ENCODE measurements around the gene DMAC2L.

DNA sequence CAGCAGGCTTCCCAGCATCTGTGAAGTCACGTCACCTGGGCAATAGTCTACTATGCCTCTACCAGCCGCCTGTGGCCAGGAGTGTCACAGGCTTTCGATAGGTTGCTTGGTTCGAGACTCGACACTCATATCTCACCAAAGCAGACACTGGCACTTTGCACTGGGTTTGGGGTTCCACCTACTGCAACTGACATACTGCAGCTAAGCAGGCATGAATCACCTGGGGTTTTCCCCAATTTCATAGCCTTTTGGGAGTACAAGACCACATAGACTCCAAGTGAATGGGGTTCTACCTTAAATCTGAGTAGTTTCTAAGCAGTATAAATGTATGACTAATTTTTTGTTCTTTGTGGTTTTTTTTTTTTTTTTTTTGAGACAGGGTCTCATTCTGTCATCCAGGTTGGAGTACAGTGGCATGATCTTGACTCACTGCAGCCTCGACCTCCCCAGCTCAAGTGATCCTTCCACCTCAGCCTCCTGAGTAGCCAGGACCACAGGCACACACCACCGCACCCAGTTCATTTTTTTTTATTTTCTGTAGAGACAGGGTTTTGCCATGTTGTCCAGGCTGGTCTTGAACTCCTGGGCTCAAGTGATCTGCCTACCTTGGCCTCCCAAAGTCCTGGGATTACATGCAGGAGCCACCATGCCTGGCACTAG lies 32.1 kb downstream of the DMAC2L start:
- TF ChIP-seq GATA2 (CRISPR knock-in tag; IDR thresholded peaks at IDR 0.05) (no peak), CTCF (IDR thresholded peaks at IDR 0.05) (no peak), SMC3 (IDR thresholded peaks at IDR 0.05; ENCODE audit: low read depth, low read length) (no peak), MAX (IDR thresholded peaks at IDR 0.05; ENCODE audit: low read depth) (no peak), SIN3A (IDR thresholded peaks at IDR 0.05; ENCODE audit: borderline replicate concordance, low read depth, low read length) (no peak), EP300 (IDR thresholded peaks at IDR 0.05; ENCODE audit: borderline replicate concordance in 1 of 2, low read depth in 1 of 2, low read length in 1 of 2) (no peak), TAF1 (IDR thresholded peaks at IDR 0.05; ENCODE audit: borderline replicate concordance, low read depth, low read length) (no peak), YY1 (IDR thresholded peaks at IDR 0.05; ENCODE audit: low read depth) (no peak), RFX5 (IDR thresholded peaks at IDR 0.05; ENCODE audit: low read length) (no peak)
- TF ChIP-seq, protein P1, sequence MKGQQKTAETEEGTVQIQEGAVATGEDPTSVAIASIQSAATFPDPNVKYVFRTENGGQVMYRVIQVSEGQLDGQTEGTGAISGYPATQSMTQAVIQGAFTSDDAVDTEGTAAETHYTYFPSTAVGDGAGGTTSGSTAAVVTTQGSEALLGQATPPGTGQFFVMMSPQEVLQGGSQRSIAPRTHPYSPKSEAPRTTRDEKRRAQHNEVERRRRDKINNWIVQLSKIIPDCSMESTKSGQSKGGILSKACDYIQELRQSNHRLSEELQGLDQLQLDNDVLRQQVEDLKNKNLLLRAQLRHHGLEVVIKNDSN (IDR thresholded peaks at IDR 0.05; ENCODE audit: borderline replicate concordance, low read depth), result no peak
- TF ChIP-seq, protein P2, sequence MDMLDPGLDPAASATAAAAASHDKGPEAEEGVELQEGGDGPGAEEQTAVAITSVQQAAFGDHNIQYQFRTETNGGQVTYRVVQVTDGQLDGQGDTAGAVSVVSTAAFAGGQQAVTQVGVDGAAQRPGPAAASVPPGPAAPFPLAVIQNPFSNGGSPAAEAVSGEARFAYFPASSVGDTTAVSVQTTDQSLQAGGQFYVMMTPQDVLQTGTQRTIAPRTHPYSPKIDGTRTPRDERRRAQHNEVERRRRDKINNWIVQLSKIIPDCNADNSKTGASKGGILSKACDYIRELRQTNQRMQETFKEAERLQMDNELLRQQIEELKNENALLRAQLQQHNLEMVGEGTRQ (IDR thresholded peaks at IDR 0.05; ENCODE audit: borderline replicate concordance, low read depth, low read length), result no peak

Measured in SK-N-SH (cell line).